Measurements from ENCODE around the gene CCDC106. TPM values are rescaled to one million over a fixed set of nuclear protein-coding genes. Genes with fewer than 3 reads are reported as not detected.

The CCDC106 gene
- total RNA-seq, 2 donors from 2014 or later, result 19.1 to 30.0 TPM

DNA sequence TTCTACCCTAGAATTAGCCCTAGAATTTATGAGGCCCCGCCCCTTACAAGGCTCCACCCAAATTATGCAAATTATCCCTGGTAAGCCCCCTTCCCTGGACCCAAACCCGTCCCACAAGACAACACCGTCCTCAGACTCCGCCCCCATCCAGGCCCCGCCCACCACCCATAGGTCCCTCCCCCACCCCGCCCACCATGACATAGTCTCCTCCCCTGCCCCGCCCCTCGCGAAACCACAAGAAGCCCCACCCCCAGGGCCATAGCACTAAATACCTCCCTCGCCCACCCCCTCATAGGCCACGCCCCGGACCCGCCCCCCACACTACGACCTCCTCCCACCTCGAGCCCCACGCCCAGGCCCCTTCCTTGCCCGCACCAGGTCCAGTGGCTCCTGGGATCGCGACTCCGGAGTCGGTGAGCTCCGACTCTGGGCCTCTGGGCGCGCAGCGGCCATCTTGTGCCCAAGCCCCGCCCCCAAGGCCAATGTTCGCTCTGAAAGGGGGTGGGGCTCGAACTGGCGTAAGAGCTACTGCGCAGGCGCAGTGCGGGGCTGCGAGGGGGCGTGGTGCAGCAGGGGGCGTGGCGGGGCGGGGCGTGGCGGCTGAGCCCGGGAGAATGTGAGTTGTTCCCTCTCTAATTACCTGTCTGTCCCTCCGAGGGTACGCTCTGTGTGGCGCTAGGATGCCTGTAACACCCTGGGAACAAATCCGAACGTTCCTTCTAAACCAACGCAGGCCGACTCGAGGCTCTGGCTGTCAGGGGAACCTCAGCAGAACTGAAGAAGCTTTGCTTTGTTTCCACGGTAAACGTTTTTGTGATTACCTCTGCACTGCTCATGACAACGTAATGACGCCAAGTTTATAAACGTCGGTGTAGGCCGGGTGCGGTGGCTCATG, 23.7 kb upstream of the CCDC106 start, which contains the start of gene ZNF784:
Gene ZNF784 (minus strand): TSS at position 458 of the 895 bp plus-strand sequence. CDS start 5 bp downstream, at position 453.
- Histone ChIP-seq H3K27ac (peak within 1 kb of the TSS; percentile 97 to 99), H3K27me3 (no peaks in the 10 kb centered on the region), H3K4me3 (peak within 1 kb of the TSS; percentile 69 to 75), H3K9me3 (no peaks in the 10 kb centered on the region), H3K4me1 (peaks cover 0 to 22% of the 10 kb centered on the region in 2 donors), H3K36me3 (no peaks in the 10 kb centered on the region)
- TF ChIP-seq, protein P1, sequence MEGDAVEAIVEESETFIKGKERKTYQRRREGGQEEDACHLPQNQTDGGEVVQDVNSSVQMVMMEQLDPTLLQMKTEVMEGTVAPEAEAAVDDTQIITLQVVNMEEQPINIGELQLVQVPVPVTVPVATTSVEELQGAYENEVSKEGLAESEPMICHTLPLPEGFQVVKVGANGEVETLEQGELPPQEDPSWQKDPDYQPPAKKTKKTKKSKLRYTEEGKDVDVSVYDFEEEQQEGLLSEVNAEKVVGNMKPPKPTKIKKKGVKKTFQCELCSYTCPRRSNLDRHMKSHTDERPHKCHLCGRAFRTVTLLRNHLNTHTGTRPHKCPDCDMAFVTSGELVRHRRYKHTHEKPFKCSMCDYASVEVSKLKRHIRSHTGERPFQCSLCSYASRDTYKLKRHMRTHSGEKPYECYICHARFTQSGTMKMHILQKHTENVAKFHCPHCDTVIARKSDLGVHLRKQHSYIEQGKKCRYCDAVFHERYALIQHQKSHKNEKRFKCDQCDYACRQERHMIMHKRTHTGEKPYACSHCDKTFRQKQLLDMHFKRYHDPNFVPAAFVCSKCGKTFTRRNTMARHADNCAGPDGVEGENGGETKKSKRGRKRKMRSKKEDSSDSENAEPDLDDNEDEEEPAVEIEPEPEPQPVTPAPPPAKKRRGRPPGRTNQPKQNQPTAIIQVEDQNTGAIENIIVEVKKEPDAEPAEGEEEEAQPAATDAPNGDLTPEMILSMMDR (IDR thresholded peaks at IDR 0.05), result no peak
- peak; percentile 93 for DNase-seq (ENCODE audit: low spot score)

DNA sequence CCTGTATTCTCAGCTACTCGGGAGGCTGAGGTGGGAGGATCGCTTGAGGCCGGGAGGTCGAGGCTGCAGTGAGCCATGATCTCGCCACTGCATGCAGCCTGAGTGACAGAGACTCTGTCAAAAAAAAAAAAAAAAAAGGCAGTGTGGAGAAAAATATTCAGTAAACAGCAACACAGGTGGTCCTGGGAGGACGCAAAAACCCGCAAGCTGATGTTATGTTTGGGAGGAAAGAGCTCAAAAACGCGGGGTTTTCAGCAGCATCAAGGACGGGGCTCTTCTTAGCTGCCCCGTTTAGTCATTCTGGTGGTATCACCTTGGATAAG, 23.0 kb upstream of the CCDC106 start:
- Histone ChIP-seq H3K4me3 (peak overlapping the region in 1 of 2 donors; percentile 69), H3K36me3 (no peaks in the 10 kb centered on the region), H3K4me1 (peaks cover 0 to 22% of the 10 kb centered on the region in 2 donors), H3K27ac (peak overlapping the region; percentile 97 to 99), H3K27me3 (no peaks in the 10 kb centered on the region), H3K9me3 (no peaks in the 10 kb centered on the region)
- DNase-seq (ENCODE audit: low spot score), result no peak
- TF ChIP-seq, protein P1 (IDR thresholded peaks at IDR 0.05), result no peak

DNA sequence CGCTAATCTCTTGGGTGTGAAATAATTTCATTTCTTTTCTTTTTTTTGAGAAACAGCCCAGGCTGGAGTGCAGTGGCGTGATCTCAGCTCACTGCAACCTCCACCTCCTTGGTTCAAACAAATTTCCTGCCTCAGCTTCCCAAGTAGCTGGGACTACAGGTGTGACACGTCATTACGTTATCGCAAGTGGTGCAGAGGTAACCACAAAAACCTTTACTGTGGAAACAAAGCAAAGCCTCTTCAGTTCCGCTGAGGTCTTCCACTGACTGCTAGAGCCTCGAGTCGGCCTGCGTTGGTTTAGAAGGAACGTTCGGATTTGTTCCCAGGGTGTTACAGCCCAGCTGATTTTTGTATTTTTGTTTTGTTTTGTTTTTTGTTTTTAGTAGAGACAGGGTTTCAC, 21.7 kb upstream of the CCDC106 start:
- TF ChIP-seq, protein P1 (IDR thresholded peaks at IDR 0.05), result no peak
- no peaks in the 10 kb centered on the region for H3K36me3 ChIP-seq
- H3K4me3 ChIP-seq, result no peak overlapping the region
- H3K27ac ChIP-seq, result no peak overlapping the region
- no peaks in the 10 kb centered on the region for H3K9me3 ChIP-seq
- H3K27me3 ChIP-seq, result no peaks in the 10 kb centered on the region
- peaks cover 0 to 22% of the 10 kb centered on the region in 2 donors for H3K4me1 ChIP-seq
- DNase-seq (ENCODE audit: low spot score), result no peak

DNA sequence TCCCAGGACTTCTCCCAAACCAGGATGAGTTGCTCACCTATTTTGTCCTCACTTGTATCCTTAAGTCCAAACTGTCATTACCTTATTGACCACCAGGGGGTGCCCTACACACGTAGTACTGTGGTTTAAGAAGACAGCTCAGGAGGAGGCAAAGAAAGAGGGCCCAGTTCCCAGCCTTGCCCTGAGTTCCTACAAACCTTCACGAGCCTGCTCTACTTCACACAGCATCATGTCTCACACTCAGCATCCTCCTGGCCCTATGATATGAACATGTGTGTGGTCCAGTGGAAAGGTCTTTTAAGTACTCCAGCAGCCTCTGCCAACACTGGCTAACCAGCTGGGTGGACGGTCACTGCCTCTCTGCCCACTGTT, 15.6 kb upstream of the CCDC106 start:
- Histone ChIP-seq H3K27me3 (no peaks in the 10 kb centered on the region), H3K36me3 (no peaks in the 10 kb centered on the region), H3K4me3 (no peak overlapping the region), H3K27ac (no peak overlapping the region), H3K4me1 (peaks cover 0 to 25% of the 10 kb centered on the region in 2 donors), H3K9me3 (no peaks in the 10 kb centered on the region)
- TF ChIP-seq, protein P1 (IDR thresholded peaks at IDR 0.05), result peak; percentile 65 to 89
- peak; percentile 98 for DNase-seq (ENCODE audit: low spot score)

DNA sequence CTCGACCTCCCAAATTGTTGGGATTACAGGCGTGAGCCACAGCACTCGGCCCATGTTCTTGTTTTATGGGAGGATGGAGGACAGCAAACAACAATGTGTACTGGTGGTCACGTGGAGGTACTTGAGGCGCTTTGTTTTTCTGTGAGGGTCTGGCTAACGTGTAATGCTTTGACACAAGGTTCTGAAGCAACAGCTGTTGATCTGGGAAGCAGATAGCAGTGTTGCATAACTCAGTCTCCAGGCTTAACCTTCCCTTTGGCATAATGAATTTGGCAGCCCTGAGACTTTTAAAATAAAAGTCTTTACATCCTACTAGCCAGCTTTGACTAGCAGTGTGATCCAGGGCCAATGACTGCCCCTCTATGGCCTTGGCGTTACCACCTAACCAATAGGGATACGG, 14.2 kb upstream of the CCDC106 start:
- Histone ChIP-seq H3K9me3 (no peaks in the 10 kb centered on the region), H3K36me3 (no peaks in the 10 kb centered on the region), H3K27me3 (no peaks in the 10 kb centered on the region), H3K4me1 (peaks cover 0 to 31% of the 10 kb centered on the region in 2 donors), H3K4me3 (no peak overlapping the region), H3K27ac (no peak overlapping the region)
- TF ChIP-seq, protein P1 (IDR thresholded peaks at IDR 0.05), result no peak
- DNase-seq (ENCODE audit: low spot score), result no peak

Data from right atrium auricular region (tissue), 2 donors.